Peyer's patch (tissue), 4 donors: ENCODE measurements around the gene OS9.

Source experiments
- CTCF ChIP-seq, 6 experiments: fragments of 450-650 bp in 4 of 6; fragments of 200-600 bp in 2 of 6; sonication (generic) in 1 of 6; IDR thresholded peaks; one replicate each; pipeline ENCODE4 v1.5.1; 2017 to 2019; ENCODE audit warnings: antibody characterized with exemption in 6 of 6, mild to moderate bottlenecking in 3 of 6, moderate library complexity in 1 of 6
- POLR2A ChIP-seq, 2 donors: fragments of 450-650 bp; IDR thresholded peaks; one replicate each; pipeline ENCODE4 v1.5.1; 2017; ENCODE audit warnings: antibody characterized with exemption in 2 of 2, mild to moderate bottlenecking in 2 of 2, moderate library complexity in 2 of 2

GRCh38 chr12:57717131-57717530, 23.2 kb downstream of the OS9 start:
- TF ChIP-seq CTCF (IDR thresholded peaks at IDR 0.05) = no peak
- TF ChIP-seq POLR2A (IDR thresholded peaks at IDR 0.05) = no peak
